ENCODE data around the gene B3GNT8.
"Not testable (repeated sequence)": the region's sequence is repeated elsewhere in the genome, so short reads cannot be mapped to it uniquely, and the experiment has no call there.

Gene B3GNT8

GRCh38 chr19:41392775-41393174 is 34.4 kb downstream of the B3GNT8 start:
- DNase-seq (ENCODE audit: low read depth in 3 of 3) = no peak

GRCh38 chr19:41391618-41392017 is 35.6 kb downstream of the B3GNT8 start:
- no peak for DNase-seq (ENCODE audit: low read depth in 3 of 3)

GRCh38 chr19:41386442-41386841 is 40.7 kb downstream of the B3GNT8 start:
- no peak for DNase-seq (ENCODE audit: low read depth in 3 of 3)

- no peak for DNase-seq (ENCODE audit: low read depth in 3 of 3)
Measured at GRCh38 chr19:41384351-41384750, 42.8 kb downstream of the B3GNT8 start.

GRCh38 chr19:41381536-41381935 is 45.6 kb downstream of the B3GNT8 start:
- not testable (repeated sequence) for DNase-seq (ENCODE audit: low read depth in 3 of 3)

GRCh38 chr19:41377977-41378709 is 49.0 kb downstream of the B3GNT8 start:
- DNase-seq (ENCODE audit: low read depth in 3 of 3) = no peak

GRCh38 chr19:41376998-41377365 is 50.2 kb downstream of the B3GNT8 start:
- DNase-seq (ENCODE audit: low read depth in 3 of 3) = no peak

GRCh38 chr19:41376241-41376997 is 50.8 kb downstream of the B3GNT8 start, which contains the start of gene TMEM91:
TSS of gene TMEM91 (plus strand) at chr19:41376533. CDS start at chr19:41378310, 1,777 bp downstream.
- DNase-seq (ENCODE audit: low read depth in 3 of 3) = no peak

Measured in stimulated activated CD4-positive, alpha-beta T cell treated with anti-CD3 and anti-CD28 coated beads, TNF-alpha, amount 100 ng/mL, for 48 hours (primary cell).